NOMO-1 treated with DMSO at 0.1 percent for 48 hours (cell line): ENCODE results near the gene SLC26A1.
"Not testable (repeated sequence)": the region's sequence is repeated elsewhere in the genome, so short reads cannot be mapped to it uniquely, and the experiment has no call there.

Experiments
- DNase-seq: peaks from one replicate; lab custom pipeline; 2025; ENCODE audit not compliant: unreplicated experiment; lab: John Stamatoyannopoulos, UW

The SLC26A1 gene

GRCh38 chr4:955931-956381, 37.2 kb downstream of the SLC26A1 start:
- DNase-seq = no peak

GRCh38 chr4:955161-955921, 37.9 kb downstream of the SLC26A1 start:
- DNase-seq = no peak

GRCh38 chr4:954211-955020, 38.8 kb downstream of the SLC26A1 start:
- no peak for DNase-seq

- no peak for DNase-seq
These were observed 39.7 kb downstream of the SLC26A1 start for GRCh38 chr4:953574-953915.

- DNase-seq = no peak
These were observed 40.2 kb downstream of the SLC26A1 start for GRCh38 chr4:952881-953573.

GRCh38 chr4:951594-952468, 41.4 kb downstream of the SLC26A1 start:
- no peak for DNase-seq

GRCh38 chr4:951186-951585, 42.0 kb downstream of the SLC26A1 start:
- DNase-seq = no peak

GRCh38 chr4:950136-951020, 42.8 kb downstream of the SLC26A1 start:
- DNase-seq = no peak

GRCh38 chr4:949656-950055, 43.5 kb downstream of the SLC26A1 start:
- no peak for DNase-seq

- DNase-seq = no peak
These were observed 44.3 kb downstream of the SLC26A1 start for GRCh38 chr4:948936-949300.

GRCh38 chr4:948101-948935, 44.9 kb downstream of the SLC26A1 start:
- DNase-seq = no peak

GRCh38 chr4:947491-947971, 45.7 kb downstream of the SLC26A1 start:
- DNase-seq = no peak

- DNase-seq = no peak
These were observed 46.4 kb downstream of the SLC26A1 start for GRCh38 chr4:946517-947471.

GRCh38 chr4:946103-946450, 47.1 kb downstream of the SLC26A1 start:
- DNase-seq = no peak

GRCh38 chr4:945274-946102, 47.7 kb downstream of the SLC26A1 start:
- DNase-seq = no peak

- not testable (repeated sequence) for DNase-seq
These were observed 53.7 kb downstream of the SLC26A1 start for GRCh38 chr4:939508-939907.
